H9 (cell line): ENCODE data around the gene IQGAP2. TPM values are rescaled to one million over a fixed set of nuclear protein-coding genes. Genes with fewer than 3 reads are reported as not detected.

Experiments
- DNase-seq: peaks from one replicate; pipeline ENCODE4 v3.0.0-alpha.2; 2017
- H2AFZ ChIP-seq: one replicate; pipeline ENCODE4 v1.6.1; 2013; ENCODE audit warnings: mild to moderate bottlenecking, low read length, control low read depth, moderate library complexity
- H2AK5ac ChIP-seq: 2 replicates; pipeline ENCODE4 v1.6.1; 2013; ENCODE audit warnings: low read length, control low read depth, mixed read lengths; ENCODE audit not compliant: insufficient read length
- H2BK120ac ChIP-seq: one replicate; pipeline ENCODE4 v1.6.1; 2013; ENCODE audit warnings: low read depth, mild to moderate bottlenecking, low read length, control low read depth, inconsistent platforms; ENCODE audit not compliant: poor library complexity, severe bottlenecking
- H2BK12ac ChIP-seq: 2 replicates; pipeline ENCODE4 v1.6.1; 2013; ENCODE audit warnings: low read length, control low read depth, mixed read lengths, low read depth; ENCODE audit not compliant: insufficient read length
- H2BK15ac ChIP-seq: 2 replicates; pipeline ENCODE4 v1.6.1; 2013; ENCODE audit warnings: low read depth, low read length, control low read depth
- H2BK20ac ChIP-seq: one replicate; pipeline ENCODE4 v1.6.1; 2013; ENCODE audit warnings: low read depth, mild to moderate bottlenecking, low read length, control low read depth, inconsistent platforms; ENCODE audit not compliant: poor library complexity, severe bottlenecking
- H2BK5ac ChIP-seq: 2 replicates; pipeline ENCODE4 v1.6.1; 2013; ENCODE audit warnings: low read length, control low read depth, mixed read lengths; ENCODE audit not compliant: insufficient read length
- H3K14ac ChIP-seq: 2 replicates; pipeline ENCODE4 v1.6.1; 2013; ENCODE audit warnings: low read length, control low read depth; ENCODE audit not compliant: insufficient read depth
- H3K18ac ChIP-seq: 2 replicates; pipeline ENCODE4 v1.6.1; 2013; ENCODE audit warnings: low read depth, mild to moderate bottlenecking, mixed read lengths, low read length, control low read depth; ENCODE audit not compliant: insufficient read length
- H3K23ac ChIP-seq: 2 replicates; pipeline ENCODE4 v1.6.1; 2013; ENCODE audit warnings: low read length, control low read depth, mixed read lengths, low read depth; ENCODE audit not compliant: insufficient read length
- H3K23me2 ChIP-seq: 2 replicates; pipeline ENCODE4 v1.6.1; 2013; ENCODE audit warnings: low read depth, mild to moderate bottlenecking, mixed read lengths, low read length, control low read depth; ENCODE audit not compliant: insufficient read length, poor library complexity, severe bottlenecking
- H3K27ac ChIP-seq: 2 replicates; pipeline ENCODE4 v1.5.1; 2013; ENCODE audit warnings: low read length, control low read depth, mixed read lengths, low read depth; ENCODE audit not compliant: insufficient read length
- H3K27me3 ChIP-seq: 2 replicates; pipeline ENCODE4 v1.6.1; 2013; ENCODE audit warnings: low read length, control low read depth, inconsistent platforms; ENCODE audit not compliant: insufficient read depth
- H3K4ac ChIP-seq: 2 replicates; pipeline ENCODE4 v1.6.1; 2013; ENCODE audit warnings: low read depth, mild to moderate bottlenecking, control low read depth, inconsistent platforms, low read length, moderate library complexity
- H3K4me1 ChIP-seq: 2 replicates; pipeline ENCODE4 v1.6.1; 2013; ENCODE audit warnings: low read length, control low read depth, inconsistent platforms; ENCODE audit not compliant: insufficient read depth
- H3K4me2 ChIP-seq: 2 replicates; pipeline ENCODE4 v1.6.1; 2013; ENCODE audit warnings: low read length, control low read depth, mixed read lengths; ENCODE audit not compliant: insufficient read length, insufficient read depth
- H3K56ac ChIP-seq: 2 replicates; pipeline ENCODE4 v1.6.1; 2013; ENCODE audit warnings: low read depth, mild to moderate bottlenecking, mixed read lengths, low read length, control low read depth; ENCODE audit not compliant: insufficient read length
- H3K79me1 ChIP-seq: 2 replicates; pipeline ENCODE4 v1.6.1; 2013; ENCODE audit warnings: low read depth, mild to moderate bottlenecking, moderate library complexity, low read length, control low read depth, inconsistent platforms; ENCODE audit not compliant: insufficient read depth, poor library complexity, severe bottlenecking
- H3K79me2 ChIP-seq: 2 replicates; pipeline ENCODE4 v1.6.1; 2013; ENCODE audit warnings: low read length, control low read depth, inconsistent platforms; ENCODE audit not compliant: insufficient read depth
- H3K9ac ChIP-seq: 2 replicates; pipeline ENCODE4 v1.6.1; 2013; ENCODE audit warnings: low read length, control low read depth, mixed read lengths; ENCODE audit not compliant: insufficient read length; ENCODE audit errors: extremely low read depth
- H3K9me3 ChIP-seq: one replicate; pipeline ENCODE4 v1.6.1; 2013; ENCODE audit warnings: low read depth, low read length, inconsistent platforms; ENCODE audit not compliant: control insufficient read depth
- H3T11ph ChIP-seq: one replicate; pipeline ENCODE4 v1.6.1; 2013; ENCODE audit warnings: mild to moderate bottlenecking, low read length, control low read depth, inconsistent platforms
- H4K20me1 ChIP-seq: one replicate; pipeline ENCODE4 v1.6.1; 2013; ENCODE audit not compliant: control insufficient read depth, insufficient read length, insufficient read depth
- H4K5ac ChIP-seq: 2 replicates; pipeline ENCODE4 v1.6.1; 2013; ENCODE audit warnings: low read depth, mild to moderate bottlenecking, mixed read lengths, low read length, control low read depth; ENCODE audit not compliant: insufficient read length
- H4K8ac ChIP-seq: replicated peaks from 2 replicates; pipeline ENCODE4 v1.6.1; 2013; ENCODE audit warnings: low read length, control low read depth, mixed read lengths, low read depth; ENCODE audit not compliant: insufficient read length
- H4K91ac ChIP-seq: 2 replicates; pipeline ENCODE4 v1.6.1; 2013; ENCODE audit warnings: low read depth, mild to moderate bottlenecking, moderate library complexity, mixed read lengths, low read length, control low read depth; ENCODE audit not compliant: insufficient read length
- H3K27ac Mint-ChIP-seq, 3 experiments: 2 replicates in 2 of 3; 3 replicates in 1 of 3; pipeline ENCODE4 v1.8.0; 2020 to 2021; ENCODE audit warnings: mixed read lengths in 3 of 3, mild to moderate bottlenecking in 1 of 3, moderate library complexity in 1 of 3
- H3K27me3 Mint-ChIP-seq: 2 replicates; pipeline ENCODE4 v1.8.0; 2021; ENCODE audit warnings: low read depth, mild to moderate bottlenecking, moderate library complexity, mixed read lengths
- H3K36me3 Mint-ChIP-seq, 3 experiments: 2 replicates in 2 of 3; 3 replicates in 1 of 3; pipeline ENCODE4 v1.8.0; 2020 to 2021; ENCODE audit warnings: low read depth in 3 of 3, mixed read lengths in 3 of 3; ENCODE audit not compliant: insufficient read depth in 1 of 3
- H3K4me1 Mint-ChIP-seq, 2 experiments: 2 replicates each; pipeline ENCODE4 v1.8.0; 2020; ENCODE audit warnings: mixed read lengths in 2 of 2
- H3K4me3 Mint-ChIP-seq, 2 experiments: 2 replicates in 1 of 2; 3 replicates in 1 of 2; pipeline ENCODE4 v1.8.0; 2020 to 2021; ENCODE audit warnings: mild to moderate bottlenecking in 2 of 2, mixed read lengths in 2 of 2, moderate library complexity in 1 of 2
- H3K9me3 Mint-ChIP-seq, 2 experiments: 2 replicates in 1 of 2; 3 replicates in 1 of 2; pipeline ENCODE4 v1.8.0; 2020; ENCODE audit warnings: mild to moderate bottlenecking in 2 of 2, mixed read lengths in 2 of 2, moderate library complexity in 1 of 2
- CTCF ChIP-seq: fragments of 200-600 bp; sonication (generic); conservative IDR thresholded peaks from 3 replicates; pipeline ENCODE4 v1.8.0; 2021; ENCODE audit warnings: antibody characterized with exemption, mild to moderate bottlenecking
- WGBS: extraction: QIAGEN DNeasy Blood & Tissue Kit; methylation state at CpG from one replicate; pipeline ENCODE4 v1.1.7; 2013; ENCODE audit warnings: missing lambda C conversion rate, low lambda C conversion rate, mixed read lengths; ENCODE audit not compliant: insufficient read length; ENCODE audit errors: extremely low coverage; 5-methylcytosine and 5-hydroxymethylcytosine counted together
- total RNA-seq: library from RNA; stranded (reverse); gene quantifications from 2 replicates; pipeline ENCODE4 v1.2.1, GENCODE V29; 2021

Gene IQGAP2
- total RNA-seq, 1 experiment from 2014 or later = 22.5 TPM

- no peak for TF ChIP-seq CTCF
- H3K79me1 ChIP-seq = no peaks in the 10 kb centered on the region
- H3K4me2 ChIP-seq = no peak overlapping the region
- H3K79me2 ChIP-seq = no peaks in the 10 kb centered on the region
- no peak overlapping the region for H3K27ac ChIP-seq
- H3K4ac ChIP-seq = no peak overlapping the region
- no peaks in the 10 kb centered on the region for H3K27me3 Mint-ChIP-seq
- no peak for DNase-seq
- no peaks in the 10 kb centered on the region for H3K4me1 ChIP-seq
- H3K23ac ChIP-seq = no peak overlapping the region
- H4K5ac ChIP-seq = no peak overlapping the region
- no peak overlapping the region for H2AK5ac ChIP-seq
- no peak overlapping the region for H2BK12ac ChIP-seq
- H3K4me3 Mint-ChIP-seq = no peak overlapping the region
- H4K20me1 ChIP-seq = no peaks in the 10 kb centered on the region
- no peaks in the 10 kb centered on the region for H3K9me3 ChIP-seq
- H2BK20ac ChIP-seq = no peak overlapping the region
- no peak overlapping the region for H2AFZ ChIP-seq
- H3K27ac Mint-ChIP-seq = no peak overlapping the region
- no peaks in the 10 kb centered on the region for H3K9me3 Mint-ChIP-seq
- WGBS = no CpG with 5 or more reads among the region's 1 CpG
- H3T11ph ChIP-seq = no peak overlapping the region
- H2BK5ac ChIP-seq = no peak overlapping the region
- H3K14ac ChIP-seq = no peak overlapping the region
- H3K9ac ChIP-seq = no peak overlapping the region
- peaks cover 0 to 12% (median 0%) of the 10 kb centered on the region in 3 experiments; a peak in 3 of 7 replicates for H3K36me3 Mint-ChIP-seq
- no peak overlapping the region for H4K8ac ChIP-seq
- no peak overlapping the region for H3K18ac ChIP-seq
- no peaks in the 10 kb centered on the region for H3K27me3 ChIP-seq
- no peak overlapping the region for H2BK15ac ChIP-seq
- no peak overlapping the region for H3K56ac ChIP-seq
- no peak overlapping the region for H4K91ac ChIP-seq
- no peak overlapping the region for H2BK120ac ChIP-seq
- H3K4me1 Mint-ChIP-seq = no peaks in the 10 kb centered on the region
- no peaks in the 10 kb centered on the region for H3K23me2 ChIP-seq
These were observed 285.1 kb downstream of the IQGAP2 start for GRCh38 chr5:76688212-76688611.
